ENCODE results near the gene SAXO2.
"Not testable (repeated sequence)": the region's sequence is repeated elsewhere in the genome, so short reads cannot be mapped to it uniquely, and the experiment has no call there.

Gene SAXO2

GRCh38 chr15:82306791-82307713 lies 44.4 kb downstream of the SAXO2 start:
- H3K4me3 ChIP-seq (ENCODE audit: low read depth, low read length), result no peak overlapping the region
- DNase-seq (ENCODE audit: low read depth), result no peak
- TF ChIP-seq CTCF (IDR thresholded peaks at IDR 0.05; ENCODE audit: control insufficient read depth, extremely low read depth, insufficient read depth), result no peak

- TF ChIP-seq CTCF (IDR thresholded peaks at IDR 0.05; ENCODE audit: control insufficient read depth, extremely low read depth, insufficient read depth), result no peak
- DNase-seq (ENCODE audit: low read depth), result no peak
- no peak overlapping the region for H3K4me3 ChIP-seq (ENCODE audit: low read depth, low read length)
These were observed 45.1 kb downstream of the SAXO2 start for GRCh38 chr15:82307714-82308081.

- no peak overlapping the region for H3K4me3 ChIP-seq (ENCODE audit: low read depth, low read length)
- TF ChIP-seq CTCF (IDR thresholded peaks at IDR 0.05; ENCODE audit: control insufficient read depth, extremely low read depth, insufficient read depth), result no peak
- DNase-seq (ENCODE audit: low read depth), result no peak
These were observed 47.2 kb downstream of the SAXO2 start for GRCh38 chr15:82309802-82310201.

DNA sequence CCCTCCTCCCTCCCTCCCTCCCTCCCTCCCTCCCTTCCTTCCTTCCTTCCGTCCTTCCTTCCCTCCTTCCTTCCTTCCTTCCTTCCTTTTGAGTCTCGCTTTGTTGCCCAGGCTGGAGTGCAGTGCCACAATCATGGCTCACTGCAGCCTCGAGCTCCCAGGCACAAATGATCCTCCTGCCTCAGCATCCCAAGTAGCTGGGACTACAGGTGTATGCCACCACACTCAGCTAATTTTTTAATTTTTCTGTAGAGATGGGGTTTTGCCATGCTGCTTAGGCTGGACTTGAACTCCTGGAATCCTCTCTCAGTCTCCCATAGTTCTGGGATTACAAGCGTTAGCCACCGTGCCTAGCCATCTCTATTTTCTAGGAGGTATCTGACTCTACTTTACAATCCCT lies 48.7 kb downstream of the SAXO2 start:
- DNase-seq (ENCODE audit: low read depth); H3K4me3 ChIP-seq (ENCODE audit: low read depth, low read length): not testable (repeated sequence)

DNA sequence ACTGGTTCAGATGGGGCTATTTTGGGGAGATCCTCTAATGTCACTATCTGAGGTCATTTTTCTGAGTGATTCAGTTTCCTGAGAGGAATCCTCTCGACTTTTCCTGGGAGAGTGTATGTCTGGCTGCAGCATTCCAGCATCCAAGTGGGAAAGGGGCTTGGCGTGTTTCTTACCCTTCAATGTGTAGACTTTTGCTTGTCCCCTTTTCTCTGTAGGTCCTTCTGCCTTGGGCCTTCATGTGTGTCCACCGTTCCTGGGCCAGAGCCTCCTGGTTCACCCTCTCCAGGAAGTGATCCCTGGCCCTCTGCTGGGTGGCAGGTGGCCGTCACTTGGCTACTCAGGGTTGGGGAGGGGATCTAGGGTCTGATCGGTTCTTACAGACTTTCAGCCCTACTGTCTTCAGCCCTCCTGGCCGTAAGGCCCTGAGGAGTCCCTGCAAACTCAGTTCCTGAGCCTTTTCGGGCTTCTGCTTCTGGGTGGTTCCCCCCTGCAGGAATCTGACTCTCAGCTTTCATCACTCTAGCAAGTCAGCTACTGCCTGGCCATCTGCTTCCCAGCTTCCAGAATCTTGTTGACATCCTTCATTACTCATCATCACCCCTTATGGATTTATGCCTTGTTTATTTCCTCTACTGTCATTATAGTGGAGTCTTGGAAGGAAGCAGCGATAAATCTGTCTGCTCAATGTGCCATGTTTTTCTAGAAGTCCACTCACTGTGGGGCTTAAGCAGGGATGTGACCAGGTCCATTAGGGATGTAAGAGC lies 50.1 kb downstream of the SAXO2 start:
- no peak overlapping the region for H3K4me3 ChIP-seq (ENCODE audit: low read depth, low read length)
- TF ChIP-seq CTCF (IDR thresholded peaks at IDR 0.05; ENCODE audit: control insufficient read depth, extremely low read depth, insufficient read depth), result no peak
- no peak for DNase-seq (ENCODE audit: low read depth)

DNA sequence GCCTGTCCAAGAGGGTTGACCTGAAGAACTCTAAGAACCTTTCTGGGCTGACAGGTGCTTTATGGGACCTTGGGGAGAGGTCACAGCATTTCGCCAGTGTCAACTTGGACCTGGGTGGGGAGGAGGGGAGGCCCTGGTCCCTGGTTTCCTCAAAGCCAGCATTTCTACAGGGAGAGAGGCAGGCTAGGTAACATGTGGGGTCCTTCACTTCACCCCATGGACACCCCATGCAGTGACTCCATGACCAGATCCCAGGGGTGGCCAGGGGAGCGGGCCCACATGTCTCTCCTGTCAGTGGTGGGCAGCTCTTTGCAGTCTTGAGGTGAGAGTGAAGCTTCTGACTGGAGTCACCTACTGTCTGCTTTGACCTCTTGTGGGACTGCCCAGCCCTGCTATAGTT lies 50.8 kb downstream of the SAXO2 start:
- no peak overlapping the region for H3K4me3 ChIP-seq (ENCODE audit: low read depth, low read length)
- no peak for TF ChIP-seq CTCF (IDR thresholded peaks at IDR 0.05; ENCODE audit: control insufficient read depth, extremely low read depth, insufficient read depth)
- no peak for DNase-seq (ENCODE audit: low read depth)

DNA sequence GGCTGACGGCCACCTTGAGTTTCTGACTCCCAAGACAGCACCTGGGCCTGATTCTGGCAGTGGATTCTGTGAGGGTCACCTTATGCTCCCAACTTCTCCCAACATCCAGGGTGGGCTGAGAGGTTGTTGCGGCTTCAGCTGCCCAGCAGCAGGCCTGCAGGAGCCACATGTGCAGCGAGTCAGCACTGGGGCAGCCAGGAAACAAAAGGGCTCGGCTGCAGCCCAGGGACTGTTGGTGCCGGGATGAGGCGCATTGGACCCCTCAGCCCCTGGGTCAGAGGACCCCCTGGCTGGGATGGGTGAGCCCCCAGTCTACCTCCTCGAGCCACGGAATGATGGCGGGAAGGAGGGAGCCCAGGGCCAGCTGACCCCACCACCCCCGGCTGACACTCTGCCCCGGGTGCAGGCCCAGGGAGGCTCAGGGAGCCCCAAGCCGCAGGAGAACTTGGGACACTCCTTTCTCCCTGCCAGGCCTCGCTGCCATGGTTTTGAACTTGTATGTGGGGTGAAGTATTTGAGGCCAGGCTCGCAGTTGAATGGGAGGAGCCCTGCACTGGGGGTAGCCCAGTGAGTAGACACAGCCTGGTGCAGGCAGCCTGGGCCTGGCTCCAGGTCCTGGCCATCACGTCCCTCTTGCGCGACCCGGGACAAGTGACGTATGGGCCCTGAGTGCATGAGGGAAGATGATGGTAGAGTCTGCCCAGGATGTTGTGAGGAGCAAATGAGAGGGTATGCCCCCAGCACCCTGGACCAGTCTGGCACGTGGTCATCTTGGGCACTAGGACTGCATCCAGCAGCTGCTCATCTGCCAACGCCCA lies 51.5 kb downstream of the SAXO2 start:
- H3K4me3 ChIP-seq (ENCODE audit: low read depth, low read length); DNase-seq (ENCODE audit: low read depth): not testable (repeated sequence)
